ENCODE results near the gene TMEM200A.
"Not testable (repeated sequence)": the region's sequence is repeated elsewhere in the genome, so short reads cannot be mapped to it uniquely, and the experiment has no call there.

Gene TMEM200A

DNA sequence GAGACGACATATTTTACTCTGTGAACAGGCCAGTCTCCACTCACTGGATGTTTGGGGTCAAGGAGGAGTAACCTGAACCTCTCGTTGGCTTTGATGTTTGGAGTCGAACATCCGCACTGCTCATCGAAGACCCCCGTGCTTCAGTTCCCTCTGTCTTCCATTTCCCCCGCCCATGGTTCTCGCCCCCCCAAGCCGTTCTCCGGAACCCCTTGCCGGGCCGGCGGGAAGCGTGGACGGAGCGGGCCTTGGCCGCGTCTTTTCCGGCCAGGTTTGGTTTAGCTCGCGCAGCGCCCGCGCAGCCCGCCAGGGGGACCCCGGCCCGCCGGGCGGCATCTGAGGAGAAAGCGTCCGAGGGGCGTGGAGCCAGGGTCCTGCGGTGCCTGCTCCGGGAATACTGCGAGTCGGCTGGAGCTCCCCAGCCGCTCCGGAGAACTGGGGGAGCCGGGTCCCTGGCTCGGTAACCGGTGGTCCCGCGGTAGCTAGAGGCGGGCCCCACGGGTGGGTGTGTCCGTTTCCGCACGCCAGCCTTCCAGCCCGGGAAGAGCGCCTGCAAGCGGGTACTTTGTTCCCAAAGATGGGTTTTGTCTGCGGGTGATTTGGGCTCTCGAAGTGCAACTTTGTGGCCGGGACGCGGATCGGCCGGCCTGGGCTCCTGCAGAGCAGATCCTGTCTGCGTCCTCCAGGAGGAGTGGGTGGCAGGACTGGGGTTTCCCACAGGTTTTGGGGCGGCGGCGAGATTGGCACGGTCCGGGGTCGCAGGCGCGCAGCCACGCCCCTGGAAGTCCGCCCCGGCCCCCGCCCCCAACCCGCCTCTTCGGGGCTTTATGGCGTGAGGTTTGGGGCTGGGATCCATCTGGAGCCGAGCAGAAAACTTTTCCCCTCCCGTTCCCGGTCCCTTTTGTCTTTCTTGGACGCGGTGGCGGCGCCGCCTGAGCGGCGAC is at the start of gene TMEM200A:
TMEM200A (plus strand) TSS at position 852 of the 941 bp plus-strand sequence. CDS start 74,406 bp downstream, outside the sequence.
- peak within 1 kb of the TSS; percentile 92 for H3K4me3 ChIP-seq
- DNase-seq (ENCODE audit: low read depth, low spot score) = no peak

DNA sequence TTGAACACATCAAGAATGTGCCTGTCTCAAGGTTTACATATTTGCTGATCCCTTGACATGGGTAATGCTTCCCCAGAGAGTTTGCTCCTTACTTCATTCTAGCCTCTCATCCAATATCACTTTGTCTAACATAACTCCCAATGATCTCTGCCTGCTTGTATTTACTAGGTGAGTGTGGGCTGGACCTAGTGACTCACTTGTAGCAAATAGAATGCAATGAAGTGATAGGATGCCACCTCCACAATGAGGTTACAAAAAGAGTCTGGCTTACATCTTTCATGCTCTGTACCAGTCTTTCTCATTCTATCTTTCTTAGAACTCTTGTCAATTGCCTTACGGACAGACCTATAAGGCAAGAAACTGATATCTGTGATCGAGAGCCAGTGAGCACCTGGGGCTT is 44.9 kb upstream of the TMEM200A start:
- Histone ChIP-seq H3K27ac (no peak overlapping the region), H3K4me3 (no peak overlapping the region), H3K9me3 (ENCODE audit: low read depth, low read length) (no peaks in the 10 kb centered on the region), H3K36me3 (ENCODE audit: insufficient read depth, low read length) (no peaks in the 10 kb centered on the region), H3K9ac (ENCODE audit: insufficient read length) (no peak overlapping the region)
- no peak for DNase-seq (ENCODE audit: low read depth, low spot score)
- TF ChIP-seq EZH2 (IDR thresholded peaks at IDR 0.05) = no peak
- no peak for TF ChIP-seq FOXP2 (optimal IDR thresholded peaks at IDR 0.05; ENCODE audit: control extremely low read depth, extremely low read length, insufficient read depth)
- TF ChIP-seq POLR2AphosphoS5 (IDR thresholded peaks at IDR 0.05; ENCODE audit: borderline replicate concordance, low read depth, low read length) = no peak

More for the DNA sequence above, at the start of gene TMEM200A:
- no peaks in the 10 kb centered on the region for H3K36me3 ChIP-seq (ENCODE audit: insufficient read depth, low read length)
- no peaks in the 10 kb centered on the region for H3K9me3 ChIP-seq (ENCODE audit: low read depth, low read length)
- H3K9ac ChIP-seq (ENCODE audit: insufficient read length) = no peak within 1 kb of the TSS
- TF ChIP-seq EZH2 (IDR thresholded peaks at IDR 0.05) (no peak), POLR2AphosphoS5 (IDR thresholded peaks at IDR 0.05; ENCODE audit: borderline replicate concordance, low read depth, low read length) (no peak), FOXP2 (optimal IDR thresholded peaks at IDR 0.05; ENCODE audit: control extremely low read depth, extremely low read length, insufficient read depth) (no peak)
- H3K27ac ChIP-seq = no peak within 1 kb of the TSS

DNA sequence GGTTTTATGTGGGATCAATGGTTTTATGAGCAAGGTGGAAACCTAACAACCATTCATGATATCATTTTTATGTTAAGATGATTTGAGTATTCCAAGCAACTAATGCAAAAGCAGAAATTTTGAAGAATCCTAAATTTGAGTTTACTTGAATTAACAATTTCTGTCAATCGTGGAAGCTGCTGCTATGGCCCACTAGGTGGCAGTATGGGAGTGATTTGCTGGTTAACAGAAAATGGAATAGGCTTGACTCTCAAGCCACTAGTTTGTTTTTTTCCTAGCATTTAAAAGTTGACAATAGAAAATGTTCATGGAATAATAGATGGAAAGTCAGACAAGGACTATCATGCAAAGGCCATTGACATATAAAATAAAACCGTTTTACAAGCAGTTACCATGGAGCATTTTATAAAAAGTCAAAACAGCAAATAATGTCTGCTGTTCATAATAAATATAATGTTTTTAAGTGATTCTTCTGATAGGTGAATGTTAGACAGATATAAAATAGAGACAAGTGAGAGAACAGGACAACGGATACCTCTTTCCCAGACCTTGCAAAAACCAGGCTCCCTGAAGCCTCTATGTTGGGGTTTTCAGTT is 43.0 kb upstream of the TMEM200A start:
- peak; percentile 76 for DNase-seq (ENCODE audit: low read depth, low spot score)

DNA sequence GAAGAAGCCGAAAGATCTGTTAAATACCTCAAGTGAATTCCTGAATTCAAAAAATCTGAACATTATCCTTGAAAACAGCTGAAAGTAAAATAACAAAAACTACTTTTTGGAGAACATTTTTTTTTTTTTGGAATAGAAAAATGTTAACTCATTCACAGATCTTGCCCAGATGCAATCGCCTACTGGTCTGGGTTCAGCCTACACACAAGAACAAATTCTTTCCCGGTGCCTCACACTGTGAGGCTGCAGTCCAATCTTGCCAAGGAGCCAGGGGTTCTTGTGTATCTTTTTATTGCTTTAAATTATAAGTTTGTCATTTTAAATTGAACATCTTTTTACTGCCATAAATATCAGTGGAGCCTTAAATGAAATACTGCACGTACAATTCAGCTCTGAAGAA is 41.2 kb upstream of the TMEM200A start:
- Histone ChIP-seq H3K4me3 (no peak overlapping the region), H3K9ac (ENCODE audit: insufficient read length) (no peak overlapping the region), H3K36me3 (ENCODE audit: insufficient read depth, low read length) (no peaks in the 10 kb centered on the region), H3K9me3 (ENCODE audit: low read depth, low read length) (no peaks in the 10 kb centered on the region), H3K27ac (no peak overlapping the region)
- TF ChIP-seq POLR2AphosphoS5 (IDR thresholded peaks at IDR 0.05; ENCODE audit: borderline replicate concordance, low read depth, low read length) = no peak
- no peak for TF ChIP-seq FOXP2 (optimal IDR thresholded peaks at IDR 0.05; ENCODE audit: control extremely low read depth, extremely low read length, insufficient read depth)
- TF ChIP-seq EZH2 (IDR thresholded peaks at IDR 0.05) = no peak
- no peak for DNase-seq (ENCODE audit: low read depth, low spot score)

More for the DNA sequence above, 43.0 kb upstream of the TMEM200A start:
- TF ChIP-seq EZH2 (IDR thresholded peaks at IDR 0.05) = no peak
- no peak for TF ChIP-seq POLR2AphosphoS5 (IDR thresholded peaks at IDR 0.05; ENCODE audit: borderline replicate concordance, low read depth, low read length)
- Histone ChIP-seq H3K27ac (no peak overlapping the region), H3K9ac (ENCODE audit: insufficient read length) (no peak overlapping the region), H3K4me3 (no peak overlapping the region), H3K9me3 (ENCODE audit: low read depth, low read length) (no peaks in the 10 kb centered on the region), H3K36me3 (ENCODE audit: insufficient read depth, low read length) (no peaks in the 10 kb centered on the region)

DNA sequence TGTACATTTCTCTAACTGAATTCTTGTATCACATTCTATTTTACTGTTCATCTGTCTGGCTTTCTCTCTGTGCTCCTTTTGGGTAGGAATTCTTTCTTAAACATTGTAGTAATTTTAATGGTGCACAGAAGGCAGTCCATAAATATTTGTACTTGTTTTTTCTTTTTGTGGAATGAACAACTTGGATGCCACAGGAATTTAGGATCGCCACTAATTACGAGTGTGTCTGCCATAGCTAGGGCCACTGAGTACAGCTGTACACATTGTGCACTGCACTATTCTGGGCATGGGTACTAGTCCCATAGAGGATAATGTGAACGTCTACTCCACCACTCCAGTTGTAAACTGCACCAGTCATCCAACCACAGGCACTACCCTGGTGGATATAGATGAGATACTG is 39.3 kb upstream of the TMEM200A start:
- H3K4me3 ChIP-seq = no peak overlapping the region
- TF ChIP-seq POLR2AphosphoS5 (IDR thresholded peaks at IDR 0.05; ENCODE audit: borderline replicate concordance, low read depth, low read length) = no peak
- no peak for TF ChIP-seq EZH2 (IDR thresholded peaks at IDR 0.05)
- TF ChIP-seq FOXP2 (optimal IDR thresholded peaks at IDR 0.05; ENCODE audit: control extremely low read depth, extremely low read length, insufficient read depth) = no peak
- DNase-seq (ENCODE audit: low read depth, low spot score) = no peak
- H3K9me3 ChIP-seq (ENCODE audit: low read depth, low read length) = no peaks in the 10 kb centered on the region
- H3K9ac ChIP-seq (ENCODE audit: insufficient read length) = no peak overlapping the region
- H3K36me3 ChIP-seq (ENCODE audit: insufficient read depth, low read length) = no peaks in the 10 kb centered on the region
- H3K27ac ChIP-seq = no peak overlapping the region

DNA sequence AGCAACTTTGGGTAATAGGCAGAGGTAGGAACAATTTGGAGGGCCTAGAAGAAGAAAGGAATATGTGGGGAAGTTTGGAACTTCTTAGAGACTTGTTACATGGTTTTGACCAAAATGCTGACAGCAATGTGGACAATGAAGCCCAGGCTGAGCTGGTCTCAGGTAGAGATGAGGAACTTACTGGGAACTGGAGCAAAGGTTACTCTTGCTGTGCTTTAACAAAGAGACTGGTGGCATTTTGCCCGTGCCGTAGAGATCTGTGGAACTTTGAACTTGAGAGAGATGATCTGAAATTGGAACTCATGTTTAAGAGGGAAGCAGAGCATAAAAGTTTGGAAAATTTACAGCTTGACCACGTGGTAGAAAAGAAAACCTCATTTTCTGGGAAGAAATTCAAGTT is 28.3 kb upstream of the TMEM200A start:
- TF ChIP-seq POLR2AphosphoS5 (IDR thresholded peaks at IDR 0.05; ENCODE audit: borderline replicate concordance, low read depth, low read length) (no peak), EZH2 (IDR thresholded peaks at IDR 0.05) (no peak), FOXP2 (optimal IDR thresholded peaks at IDR 0.05; ENCODE audit: control extremely low read depth, extremely low read length, insufficient read depth) (no peak)
- DNase-seq (ENCODE audit: low read depth, low spot score) = no peak
- H3K9ac ChIP-seq (ENCODE audit: insufficient read length) = no peak overlapping the region
- no peaks in the 10 kb centered on the region for H3K36me3 ChIP-seq (ENCODE audit: insufficient read depth, low read length)
- H3K27ac ChIP-seq = no peak overlapping the region
- H3K4me3 ChIP-seq = no peak overlapping the region
- no peaks in the 10 kb centered on the region for H3K9me3 ChIP-seq (ENCODE audit: low read depth, low read length)

DNA sequence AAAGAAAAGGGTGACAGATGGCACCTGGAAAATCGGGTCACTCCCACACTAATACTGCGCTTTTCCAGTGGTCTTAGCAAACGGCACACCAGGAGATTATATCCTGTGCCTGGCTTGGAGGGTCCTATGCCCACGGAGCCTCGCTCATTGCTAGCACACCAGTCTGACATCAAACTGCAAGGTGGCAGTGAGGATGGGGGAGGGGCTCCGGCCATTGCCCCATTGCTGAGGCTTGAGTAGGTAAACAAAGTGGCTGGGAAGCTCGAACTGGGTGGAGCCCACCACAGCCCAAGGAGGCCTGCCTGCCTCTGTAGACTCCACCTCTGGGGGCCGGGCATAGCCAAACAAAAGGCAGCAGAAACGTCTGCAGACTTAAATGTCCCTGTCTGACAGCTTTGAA is 19.5 kb upstream of the TMEM200A start:
- H3K27ac ChIP-seq; H3K9me3 ChIP-seq (ENCODE audit: low read depth, low read length); H3K4me3 ChIP-seq; H3K9ac ChIP-seq (ENCODE audit: insufficient read length); DNase-seq (ENCODE audit: low read depth, low spot score); H3K36me3 ChIP-seq (ENCODE audit: insufficient read depth, low read length): not testable (repeated sequence)

DNA sequence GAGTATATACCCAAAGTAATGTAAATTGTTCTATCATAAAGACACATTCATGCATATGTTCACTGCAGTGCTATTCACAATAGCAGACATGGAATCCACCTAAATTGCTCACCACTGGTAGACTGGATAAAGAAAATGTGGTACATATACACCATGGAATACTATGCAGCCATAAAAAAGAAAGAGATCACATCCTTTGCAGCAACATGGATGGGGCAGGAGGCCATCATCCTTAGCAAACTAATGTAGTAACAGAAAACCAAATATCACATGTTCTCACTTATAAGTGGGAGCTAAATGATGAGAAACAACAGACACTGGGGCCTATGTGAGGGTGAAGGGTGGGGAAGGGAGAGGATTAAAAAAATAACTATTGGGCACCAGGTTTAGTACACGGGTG is 11.5 kb upstream of the TMEM200A start:
- no peak overlapping the region for H3K27ac ChIP-seq
- no peak overlapping the region for H3K4me3 ChIP-seq
- H3K36me3 ChIP-seq (ENCODE audit: insufficient read depth, low read length) = no peaks in the 10 kb centered on the region
- TF ChIP-seq EZH2 (IDR thresholded peaks at IDR 0.05) (no peak), FOXP2 (optimal IDR thresholded peaks at IDR 0.05; ENCODE audit: control extremely low read depth, extremely low read length, insufficient read depth) (no peak), POLR2AphosphoS5 (IDR thresholded peaks at IDR 0.05; ENCODE audit: borderline replicate concordance, low read depth, low read length) (no peak)
- no peak for DNase-seq (ENCODE audit: low read depth, low spot score)
- no peaks in the 10 kb centered on the region for H3K9me3 ChIP-seq (ENCODE audit: low read depth, low read length)
- no peak overlapping the region for H3K9ac ChIP-seq (ENCODE audit: insufficient read length)

Data from SK-N-MC (cell line).